B cell (primary cell): ENCODE measurements around the gene SSBP3. TPM values are rescaled to one million over a fixed set of nuclear protein-coding genes. Genes with fewer than 3 reads are reported as not detected.

ENCODE experiments used
- ATAC-seq: fragments of 200-7000 bp; cut with Tn5 transposase; one replicate; pipeline ENCODE4 v1.10.0; 2021; ENCODE audit warnings: low read depth, mild to moderate bottlenecking, moderate number of reproducible peaks, moderate library complexity
- CTCF ChIA-PET: fragments of 350-600 bp; sonication (Branson Sonifier 250); formaldehyde crosslinking; loops from one replicate; lab custom pipeline; 2021; ENCODE audit warnings: antibody characterized with exemption, inconsistent platforms; lab: Charles Lee
- POLR2A ChIA-PET: fragments of 350-600 bp; sonication (Branson Sonifier 250); formaldehyde crosslinking; loops from one replicate; lab custom pipeline; 2021; ENCODE audit warnings: antibody characterized with exemption; lab: Charles Lee
- DNase-seq: peaks from one replicate; pipeline ENCODE4 v3.0.0; 2013
- H2AFZ ChIP-seq: 2 replicates; pipeline ENCODE4 v1.6.1; 2012; ENCODE audit warnings: mild to moderate bottlenecking, low read depth, low read length; ENCODE audit not compliant: insufficient read depth, poor library complexity, severe bottlenecking
- H3K27ac ChIP-seq, 2 donors: 1 replicate in 1 of 2; 2 replicates in 1 of 2; pipeline ENCODE4 v1.5.1; 2012 to 2013; ENCODE audit warnings: low read length in 2 of 2, mild to moderate bottlenecking in 2 of 2, moderate library complexity in 1 of 2
- H3K27me3 ChIP-seq, 4 experiments: fragments of 200-600 bp in 1 of 4; sonication (generic) in 1 of 4; replicated peaks in 1 of 4; 1 replicate in 2 of 4; 2 replicates in 2 of 4; pipeline versions ENCODE4 v1.6.1 to v1.7.0; 2013 to 2016; ENCODE audit warnings: low read length in 3 of 4, mild to moderate bottlenecking in 2 of 4, mixed read lengths in 1 of 4, moderate library complexity in 1 of 4; ENCODE audit not compliant: insufficient read depth in 4 of 4, control insufficient read depth in 3 of 4; ENCODE audit errors: control extremely low read depth in 1 of 4
- H3K36me3 ChIP-seq, 2 experiments: replicated peaks in 1 of 2; 1 replicate in 1 of 2; 2 replicates in 1 of 2; pipeline versions ENCODE4 v1.6.1 to v1.7.1; 2013; ENCODE audit warnings: low read length in 1 of 2; ENCODE audit not compliant: insufficient read depth in 2 of 2, control insufficient read depth in 1 of 2; ENCODE audit errors: control extremely low read depth in 1 of 2, extremely low read depth in 1 of 2
- H3K4me1 ChIP-seq, 2 donors: fragments of 200-600 bp in 1 of 2; sonication (generic) in 1 of 2; 1 replicate in 1 of 2; 2 replicates in 1 of 2; pipeline versions ENCODE4 v1.5.1 to v1.6.1; 2013 to 2017; ENCODE audit warnings: low read length in 2 of 2; ENCODE audit not compliant: control insufficient read depth in 2 of 2, insufficient read depth in 2 of 2
- H3K4me2 ChIP-seq: replicated peaks from 2 replicates; pipeline ENCODE3; 2012; ENCODE audit warnings: mild to moderate bottlenecking, low read depth, low read length; ENCODE audit not compliant: poor library complexity, severe bottlenecking
- H3K4me3 ChIP-seq, 5 experiments: fragments of 200-600 bp in 1 of 5; sonication (generic) in 1 of 5; 1 replicate in 3 of 5; 2 replicates in 2 of 5; pipeline versions ENCODE4 v1.5.1 to v1.7.0; 2011 to 2016; ENCODE audit warnings: low read length in 4 of 5, mild to moderate bottlenecking in 4 of 5, low read depth in 2 of 5, control low read depth in 1 of 5, moderate library complexity in 1 of 5; ENCODE audit not compliant: insufficient read depth in 1 of 5; ENCODE audit errors: control extremely low read depth in 1 of 5, extremely low read depth in 1 of 5
- H3K79me2 ChIP-seq: fragments of 200-600 bp; sonication (generic); one replicate; pipeline ENCODE4 v1.6.0; 2016; ENCODE audit warnings: low read length; ENCODE audit not compliant: control insufficient read depth, insufficient read depth
- H3K9ac ChIP-seq: fragments of 200-600 bp; sonication (generic); 2 replicates; pipeline ENCODE4 v1.6.1; 2017; ENCODE audit warnings: mild to moderate bottlenecking, low read length, moderate library complexity
- H3K9me3 ChIP-seq, 3 donors: one replicate each; pipeline versions ENCODE4 v1.6.1 to v1.7.1; 2013; ENCODE audit warnings: low read length in 2 of 3; ENCODE audit not compliant: control insufficient read depth in 2 of 3, insufficient read depth in 1 of 3; ENCODE audit errors: control extremely low read depth in 1 of 3
- H4K20me1 ChIP-seq: 2 replicates; pipeline ENCODE4 v1.6.0; 2012; ENCODE audit warnings: mild to moderate bottlenecking, low read length; ENCODE audit not compliant: insufficient read depth, control insufficient read depth, poor library complexity, severe bottlenecking
- H3K27ac Mint-ChIP-seq: one replicate; pipeline ENCODE4 v1.8.0; 2021; ENCODE audit warnings: mixed read lengths
- H3K27me3 Mint-ChIP-seq: one replicate; pipeline ENCODE4 v1.8.0; 2021; ENCODE audit warnings: mixed read lengths
- H3K4me1 Mint-ChIP-seq: one replicate; pipeline ENCODE4 v1.8.0; 2021; ENCODE audit warnings: mixed read lengths
- H3K4me3 Mint-ChIP-seq: one replicate; pipeline ENCODE4 v1.8.0; 2021; ENCODE audit warnings: mixed read lengths
- H3K9me3 Mint-ChIP-seq: one replicate; pipeline ENCODE4 v1.8.0; 2022; ENCODE audit warnings: mixed read lengths; ENCODE audit not compliant: insufficient read depth
- CTCF ChIP-seq: fragments of 200-600 bp; IDR thresholded peaks from one replicate; pipeline ENCODE4 v1.8.0; 2022; ENCODE audit warnings: antibody characterized with exemption, mild to moderate bottlenecking
- EZH2 ChIP-seq: IDR thresholded peaks from 2 replicates; pipeline ENCODE4 v1.6.1; 2012; ENCODE audit warnings: borderline replicate concordance, low read depth, mild to moderate bottlenecking, moderate library complexity, low read length; ENCODE audit not compliant: insufficient read depth, poor library complexity, severe bottlenecking
- WGBS: methylation state at CpG from one replicate; pipeline ENCODE4 v1.1.5; 2013; ENCODE audit warnings: missing lambda C conversion rate; ENCODE audit not compliant: insufficient coverage; 5-methylcytosine and 5-hydroxymethylcytosine counted together
- intact Hi-C: fragments of 100-400 bp; cut with micrococcal nuclease; formaldehyde crosslinking; loops from one replicate; pipeline ENCODE4 v1.10.0; 2022
- polyA plus RNA-seq: library from polyadenylated mRNA; depleted of rRNA; stranded (reverse); fragments of >200 nt; gene quantifications from 2 replicates; pipeline ENCODE4 v1.2.3, GENCODE V29; 2012
- total RNA-seq, 2 donors: library from RNA; stranded (reverse); fragments of 120-200 nt in 1 of 2; gene quantifications; 1 replicate in 1 of 2; 2 replicates in 1 of 2; pipeline versions ENCODE4 v1.2.3 to v1.2.4, GENCODE V29; 2013 to 2022

Gene SSBP3
- total and polyA plus RNA-seq, 2 donors (not counting 1 experiment from before 2014, with no cell fraction given) = 16.9 to 30.7 TPM

- Mint-ChIP-seq H3K4me1 (no peaks in the 10 kb centered on the region), H3K9me3 (no peaks in the 10 kb centered on the region), H3K27ac (no peak overlapping the region), H3K27me3 (no peaks in the 10 kb centered on the region), H3K4me3 (no peak overlapping the region)
- Histone ChIP-seq H3K4me1 (no peaks in the 10 kb centered on the region), H3K9ac (no peak overlapping the region), H3K27ac (no peak overlapping the region), H3K27me3 (no peaks in the 10 kb centered on the region), H2AFZ (no peak overlapping the region), H4K20me1 (no peaks in the 10 kb centered on the region), H3K4me3 (no peak overlapping the region), H3K79me2 (no peaks in the 10 kb centered on the region), H3K9me3 (no peaks in the 10 kb centered on the region), H3K4me2 (no peak overlapping the region), H3K36me3 (peaks cover 0 to 9% of the 10 kb centered on the region in 2 experiments)
- no peak for TF ChIP-seq EZH2
- TF ChIP-seq CTCF = no peak
- ChIA-PET POLR2A (no interaction called here), CTCF (no interaction called here)
- no peak for DNase-seq
- intact Hi-C loops = no loop called here
- 98% methylated on average over 6 of the region's 13 CpGs for WGBS
- no peak for ATAC-seq
Measured at GRCh38 chr1:54243022-54243421, 163.2 kb downstream of the SSBP3 start.

GRCh38 chr1:54241364-54241763 is 164.8 kb downstream of the SSBP3 start:
- H3K9me3 Mint-ChIP-seq = no peaks in the 10 kb centered on the region
- Histone ChIP-seq H2AFZ (no peak overlapping the region), H3K4me2 (no peak overlapping the region), H3K79me2 (no peaks in the 10 kb centered on the region), H3K27me3 (no peaks in the 10 kb centered on the region), H3K4me3 (no peak overlapping the region), H3K27ac (no peak overlapping the region), H3K4me1 (no peaks in the 10 kb centered on the region), H3K9me3 (no peaks in the 10 kb centered on the region), H3K36me3 (peaks cover 0 to 9% of the 10 kb centered on the region in 2 experiments), H3K9ac (no peak overlapping the region), H4K20me1 (no peaks in the 10 kb centered on the region)
- intact Hi-C loops = no loop called here
- H3K27me3 Mint-ChIP-seq = no peaks in the 10 kb centered on the region
- ATAC-seq (no peak), DNase-seq (no peak)
- CTCF ChIA-PET = no interaction called here
- no peak overlapping the region for H3K27ac Mint-ChIP-seq
- H3K4me3 Mint-ChIP-seq = no peak overlapping the region
- TF ChIP-seq CTCF = no peak
- TF ChIP-seq EZH2 = no peak
- no peaks in the 10 kb centered on the region for H3K4me1 Mint-ChIP-seq
- POLR2A ChIA-PET = no interaction called here
- 80% methylated on average over 4 of the region's 6 CpGs for WGBS
